ENCODE data around the gene ITGA6.

- TF ChIP-seq CTCF (IDR thresholded peaks at IDR 0.05 in 2 of 3, conservative IDR thresholded peaks at IDR 0.05 in 1 of 3; ENCODE audit: borderline replicate concordance in 1 of 3, insufficient read depth in 1 of 3, low read depth in 2 of 3, low read length in 2 of 3) (no peak), POLR2A (IDR thresholded peaks at IDR 0.05; ENCODE audit: borderline replicate concordance, extremely low read depth, insufficient read depth, insufficient read length) (no peak), EZH2 (IDR thresholded peaks at IDR 0.05) (no peak)
Measured at GRCh38 chr2:172545408-172546075, 118.2 kb downstream of the ITGA6 start.

All from HCT116 (cell line).